Measurements from ENCODE around the gene CFAP210.
"Not testable (repeated sequence)": the region's sequence is repeated elsewhere in the genome, so short reads cannot be mapped to it uniquely, and the experiment has no call there.

Gene CFAP210

DNA sequence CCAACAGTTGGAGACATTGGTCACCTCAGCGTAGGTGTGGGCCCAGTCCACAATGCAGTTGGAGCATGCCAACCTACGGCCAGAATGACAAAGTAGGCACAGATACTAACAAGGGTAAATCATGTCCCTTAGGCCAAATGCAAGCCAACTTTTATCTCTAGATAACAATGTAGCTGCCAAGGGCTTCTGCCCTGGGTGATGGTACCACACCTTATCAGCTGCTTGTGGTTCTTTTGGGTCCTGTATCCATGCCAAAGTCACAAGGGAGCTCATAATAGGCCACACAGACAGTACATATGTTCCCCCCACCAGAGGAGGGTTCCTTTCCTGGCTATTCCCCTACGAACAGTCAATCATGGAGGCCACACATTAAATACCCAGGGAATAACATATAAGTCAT, 19.1 kb upstream of the CFAP210 start:
- no peak for DNase-seq (ENCODE audit: low read depth, low spot score)

DNA sequence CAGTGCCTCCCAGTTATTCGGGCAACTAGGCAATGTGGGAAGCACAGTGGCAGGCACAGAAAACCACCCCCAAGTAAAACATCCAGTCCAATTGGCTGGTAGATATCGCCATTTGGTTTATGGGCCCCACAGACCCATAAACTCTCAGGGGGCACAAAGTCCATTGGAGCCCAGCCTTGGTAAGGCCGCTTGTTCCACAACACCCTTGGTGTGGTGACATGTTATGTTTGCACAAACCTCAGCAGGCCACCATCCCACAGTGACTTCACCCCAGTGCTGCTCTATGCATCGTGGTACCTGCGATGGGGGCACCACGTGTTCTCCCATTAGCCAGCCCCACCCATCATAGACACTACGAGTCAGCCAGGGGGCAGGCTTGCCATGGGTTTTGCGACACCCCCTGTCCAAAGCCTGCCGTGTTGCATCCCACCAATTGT, 18.6 kb upstream of the CFAP210 start:
- DNase-seq (ENCODE audit: low read depth, low spot score) = no peak

DNA sequence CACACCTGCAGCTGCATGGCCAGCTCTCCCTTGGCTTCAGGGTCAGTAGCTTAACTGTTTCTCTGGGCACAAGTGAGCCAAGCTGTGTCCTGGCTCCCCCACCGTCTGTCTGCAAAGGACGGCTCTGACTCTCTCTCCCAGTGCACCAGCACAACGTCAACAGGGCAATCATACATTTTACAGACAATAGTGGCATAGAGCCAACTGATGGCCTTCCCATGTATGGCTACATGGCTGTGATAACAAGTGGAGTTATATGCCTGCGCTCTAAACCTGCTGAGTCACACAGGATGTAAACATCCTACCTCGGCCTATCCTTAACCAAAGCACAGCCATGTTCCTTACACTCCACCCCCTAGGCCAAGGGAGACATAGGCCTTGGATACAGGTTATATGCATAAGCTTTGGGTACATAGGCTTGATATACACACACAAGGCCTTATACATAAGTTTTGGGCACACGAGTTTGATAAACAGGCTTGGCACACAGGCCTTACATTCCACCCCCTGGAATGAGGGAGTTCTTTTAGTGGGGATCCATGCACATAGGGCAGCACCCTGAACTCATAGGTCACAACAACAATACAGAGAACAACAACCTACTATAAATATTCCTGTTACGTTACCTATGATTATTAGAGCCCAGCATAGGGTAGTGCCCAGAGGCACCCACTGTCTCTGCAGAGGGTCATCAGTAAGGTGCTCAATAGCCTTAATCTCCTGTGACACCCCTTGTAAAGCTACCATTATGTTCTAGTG, 17.7 kb upstream of the CFAP210 start:
- DNase-seq (ENCODE audit: low read depth, low spot score) = no peak

DNA sequence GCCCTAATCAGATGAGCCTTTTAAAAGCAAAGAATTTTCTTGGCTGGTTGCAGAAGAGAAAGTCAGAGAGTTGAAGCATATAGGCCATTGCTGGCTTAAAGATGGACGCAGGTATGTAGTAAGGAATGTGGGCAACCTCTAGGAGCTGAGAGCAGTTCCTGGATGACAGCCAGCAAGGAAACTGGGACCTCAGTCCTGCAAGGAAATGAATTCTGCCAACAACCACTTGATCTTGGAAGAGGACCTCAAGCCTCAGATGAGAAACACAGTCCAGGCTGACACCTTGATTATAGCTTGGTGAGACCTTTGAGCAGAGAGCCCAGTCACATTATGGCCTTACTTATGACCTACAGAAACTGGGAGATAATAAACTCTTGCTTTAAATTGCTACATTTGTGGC, 15.8 kb upstream of the CFAP210 start:
- DNase-seq (ENCODE audit: low read depth, low spot score) = no peak

DNA sequence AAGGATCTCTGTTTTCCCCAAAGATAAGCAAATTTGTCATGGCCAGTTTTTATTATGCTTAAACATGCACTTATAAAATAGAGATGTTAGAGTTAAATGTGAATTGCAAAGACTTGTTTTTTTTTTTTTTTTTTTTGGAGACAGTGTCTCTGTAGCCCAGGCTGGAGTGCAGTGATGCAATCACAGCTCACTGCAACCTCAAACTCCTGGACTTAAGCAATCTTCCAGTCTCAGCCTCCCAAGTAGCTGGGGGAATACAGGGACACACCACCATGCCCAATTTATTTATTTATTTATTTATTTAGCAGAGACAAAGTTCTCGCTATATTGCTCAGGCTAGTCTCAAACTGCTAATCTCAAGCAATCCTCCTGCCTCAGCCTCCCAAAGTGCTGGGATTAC, 15.1 kb upstream of the CFAP210 start:
- DNase-seq (ENCODE audit: low read depth, low spot score) = no peak

DNA sequence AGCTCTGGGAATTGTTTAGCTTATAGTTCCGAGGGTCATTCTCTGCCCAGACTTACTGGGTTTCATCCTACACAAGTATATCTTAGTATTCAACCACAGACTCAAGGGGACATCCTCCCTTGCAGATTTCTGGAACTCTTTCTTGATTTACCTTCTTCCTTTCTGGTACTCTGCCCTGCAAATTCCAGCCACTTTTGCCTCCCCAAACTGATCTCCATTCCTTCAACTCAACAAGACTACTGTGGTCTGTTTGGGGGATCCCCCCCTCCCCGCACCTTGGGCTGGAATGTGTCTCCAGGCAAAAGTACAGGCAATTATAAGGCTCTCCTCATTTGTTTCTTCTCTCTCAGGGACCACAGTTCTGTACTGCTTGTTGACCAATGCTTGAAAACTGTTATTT, 13.4 kb upstream of the CFAP210 start:
- no peak for DNase-seq (ENCODE audit: low read depth, low spot score)

DNA sequence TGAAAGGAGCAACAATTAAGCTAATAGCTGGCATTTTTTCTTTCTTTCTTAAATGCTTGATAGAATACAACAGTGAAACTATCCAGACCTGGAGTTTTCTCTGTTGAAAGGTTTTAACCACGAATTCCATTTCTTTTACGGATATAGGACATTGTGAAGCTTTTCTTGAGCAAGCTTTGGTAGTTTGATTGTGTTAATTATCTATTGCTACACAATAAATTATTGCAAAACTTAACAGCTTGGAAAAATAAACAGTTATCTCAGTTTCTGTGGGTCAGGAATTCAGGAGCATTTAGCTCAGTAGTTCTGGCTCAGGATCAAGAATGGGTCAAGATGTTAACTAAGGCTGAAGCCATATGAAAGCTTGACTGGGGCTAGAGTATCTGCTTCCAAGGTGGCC, 11.7 kb upstream of the CFAP210 start:
- DNase-seq (ENCODE audit: low read depth, low spot score) = no peak

DNA sequence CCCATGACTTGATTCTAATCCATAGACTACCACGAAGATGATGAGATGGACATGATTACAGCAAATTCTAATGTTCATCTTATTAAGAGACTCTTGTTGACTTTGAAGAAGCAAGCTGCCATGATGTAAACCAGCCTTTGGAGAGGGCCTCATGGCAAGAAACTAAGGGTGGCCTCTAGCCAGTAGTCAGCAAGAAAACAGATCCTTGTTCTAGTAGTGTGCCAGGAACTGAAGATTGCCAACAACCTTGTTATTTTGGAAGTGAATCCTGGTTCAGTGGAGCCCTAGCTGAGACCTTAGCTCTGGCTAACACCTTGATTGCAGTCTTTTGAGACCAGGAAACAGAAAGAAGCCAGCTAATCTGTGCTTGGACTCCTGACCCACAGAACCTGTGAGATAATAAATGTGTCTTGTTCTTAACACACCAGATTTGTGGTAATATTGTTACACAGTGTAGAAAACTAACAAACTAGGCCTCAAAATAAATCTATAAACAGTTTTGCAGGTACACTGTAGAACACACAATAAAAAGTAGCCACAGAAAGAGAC, 10.0 kb upstream of the CFAP210 start:
- DNase-seq (ENCODE audit: low read depth, low spot score) = no peak

DNA sequence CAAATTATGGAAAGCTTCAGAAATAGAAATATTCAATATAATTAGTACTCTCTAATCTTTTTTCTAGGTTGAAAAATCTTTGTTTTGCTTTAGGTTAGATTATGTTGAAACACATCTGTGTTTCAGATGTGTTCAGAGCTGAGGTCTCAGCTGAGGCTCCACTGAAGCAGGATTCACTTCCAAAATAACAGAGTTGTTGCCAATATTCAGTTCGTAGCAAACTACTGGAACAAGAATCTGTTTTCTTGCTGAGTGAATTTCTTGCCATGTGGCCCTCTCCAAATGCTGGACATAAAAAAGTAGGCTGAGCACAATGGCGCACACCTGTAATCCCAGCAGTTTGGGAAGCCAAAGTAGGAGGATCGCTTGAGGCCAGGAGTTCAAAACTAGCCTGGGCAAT, 8.8 kb upstream of the CFAP210 start:
- DNase-seq (ENCODE audit: low read depth, low spot score) = no peak

DNA sequence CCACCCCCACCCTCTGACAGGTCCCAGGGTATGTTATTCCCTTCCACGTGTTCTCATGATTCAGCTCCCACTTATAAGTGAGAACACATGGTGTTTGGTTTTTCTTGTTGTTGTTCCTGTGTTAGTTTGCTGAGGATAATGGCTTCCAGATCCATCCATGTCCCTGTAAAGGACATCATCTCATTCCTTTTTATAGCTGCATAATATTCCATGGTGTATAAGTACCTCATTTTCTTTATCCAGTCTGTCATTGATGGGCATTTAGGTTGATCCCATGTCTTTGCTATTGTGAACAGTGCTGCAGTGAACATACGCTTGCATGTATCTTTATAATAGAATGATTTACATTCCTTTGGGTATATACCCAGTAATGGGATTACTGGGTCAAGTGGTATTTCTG, 5.0 kb upstream of the CFAP210 start:
- not testable (repeated sequence) for DNase-seq (ENCODE audit: low read depth, low spot score)

DNA sequence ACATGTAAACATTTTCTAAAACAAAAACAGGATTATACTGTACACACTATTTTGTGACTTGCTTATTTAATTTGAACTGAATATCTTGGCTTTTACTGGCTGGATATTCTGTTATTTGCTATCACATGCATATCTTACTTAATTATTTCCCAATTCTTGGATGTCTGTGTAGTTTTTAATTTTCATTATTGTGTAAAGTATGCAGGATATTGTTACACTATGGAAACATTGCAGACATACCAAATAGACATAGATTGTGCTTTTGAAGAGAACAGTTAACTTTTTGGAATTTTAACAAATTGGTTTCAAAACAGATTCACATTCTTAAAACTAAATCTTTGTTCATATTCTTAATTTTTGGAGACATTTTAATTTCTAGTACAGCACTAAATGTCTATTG, 2.2 kb upstream of the CFAP210 start:
- DNase-seq (ENCODE audit: low read depth, low spot score) = no peak

DNA sequence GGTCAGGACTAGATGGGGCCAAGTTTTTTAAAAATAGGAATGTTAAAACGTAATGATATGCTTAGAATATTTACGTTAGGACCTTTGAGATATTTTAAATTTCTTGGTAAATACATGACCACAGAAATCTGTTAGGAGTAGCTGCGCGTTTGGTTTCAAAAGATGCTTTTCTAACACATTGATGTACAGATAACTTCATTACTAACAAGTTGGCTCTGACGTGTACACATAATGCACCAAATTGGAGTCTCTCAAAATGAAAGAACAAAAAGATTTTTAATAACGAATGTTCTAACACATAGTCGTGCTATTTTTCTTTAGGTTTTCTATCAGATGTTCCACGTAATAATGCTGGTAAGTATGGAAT, 672 bp upstream of the CFAP210 start:
- DNase-seq (ENCODE audit: low read depth, low spot score) = no peak

DNA sequence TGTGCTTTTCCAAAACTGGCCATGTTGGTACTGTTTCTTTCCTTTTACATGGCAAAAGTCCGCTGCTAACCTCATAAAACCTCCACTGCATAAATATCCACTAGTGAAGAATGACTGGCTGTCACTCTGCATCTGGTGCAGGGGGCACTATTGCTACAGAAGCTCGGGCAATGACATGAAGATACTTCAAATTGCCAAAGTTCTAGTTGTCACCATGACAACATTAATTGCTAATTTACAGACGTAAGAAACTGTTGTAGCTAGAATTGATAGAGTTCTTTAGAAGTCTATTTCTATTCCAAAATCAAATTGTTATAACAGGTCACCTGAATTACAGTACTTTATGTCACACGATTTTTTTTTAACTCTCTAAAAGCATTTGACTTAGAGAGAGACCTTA, 845 bp downstream of the CFAP210 start:
- DNase-seq (ENCODE audit: low read depth, low spot score) = no peak

DNA sequence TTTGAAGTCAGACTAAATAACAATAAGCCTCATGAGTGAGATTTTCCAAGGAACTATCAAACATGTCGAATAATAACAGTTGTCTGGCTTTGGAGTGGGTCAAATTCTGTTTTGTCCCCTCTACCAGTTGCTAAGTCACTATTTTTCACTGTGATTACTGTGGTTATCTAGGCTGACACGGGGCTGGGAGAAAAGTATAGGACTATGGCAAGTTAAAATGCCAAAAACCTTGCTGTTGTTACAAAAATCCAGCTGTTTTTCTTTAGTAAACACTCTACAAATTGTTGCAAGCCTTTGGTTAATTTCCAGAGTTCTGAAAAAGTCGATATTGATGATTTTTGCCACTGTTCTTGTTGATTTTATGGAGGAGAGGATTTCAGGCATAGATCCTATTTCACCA, 1.5 kb downstream of the CFAP210 start:
- no peak for DNase-seq (ENCODE audit: low read depth, low spot score)

DNA sequence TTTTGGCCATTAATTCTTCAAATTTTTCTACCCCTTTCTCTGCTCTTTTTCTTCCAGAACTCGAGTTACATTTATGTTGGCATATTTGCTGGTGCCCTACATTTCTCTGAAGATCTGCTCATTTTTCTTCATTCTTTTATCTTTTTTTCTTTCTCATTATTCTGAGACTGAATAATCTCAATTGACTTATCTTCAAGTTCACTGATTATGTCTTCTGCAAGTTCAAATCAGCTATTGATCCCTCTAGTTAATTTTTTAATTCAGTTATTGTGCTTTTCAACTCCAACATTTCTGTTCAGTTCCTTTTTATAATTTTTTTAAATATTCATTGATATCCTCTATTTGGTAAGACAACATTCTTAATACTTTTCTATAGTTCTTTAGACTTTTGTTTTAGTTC, 3.2 kb downstream of the CFAP210 start:
- DNase-seq (ENCODE audit: low read depth, low spot score) = no peak

DNA sequence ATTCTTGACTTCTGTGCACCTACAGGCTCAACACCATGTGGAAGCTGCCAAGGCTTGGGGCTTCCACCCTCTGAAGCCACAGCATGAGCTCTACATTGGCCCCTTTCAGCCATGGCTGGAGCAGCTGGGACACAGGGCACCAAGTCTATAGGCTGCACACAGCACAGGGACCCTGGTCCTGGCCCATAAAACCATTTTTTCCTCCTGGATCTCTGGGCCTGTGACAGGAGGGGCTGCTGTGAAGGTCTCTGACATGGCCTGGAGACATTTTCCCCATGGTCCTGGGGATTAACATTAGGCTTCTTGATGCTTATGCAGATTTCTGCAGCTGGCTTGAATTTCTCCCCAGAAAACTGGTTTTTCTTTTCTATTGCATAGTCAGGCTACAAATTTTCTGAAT, 6.3 kb downstream of the CFAP210 start:
- DNase-seq (ENCODE audit: low read depth, low spot score) = not testable (repeated sequence)

DNA sequence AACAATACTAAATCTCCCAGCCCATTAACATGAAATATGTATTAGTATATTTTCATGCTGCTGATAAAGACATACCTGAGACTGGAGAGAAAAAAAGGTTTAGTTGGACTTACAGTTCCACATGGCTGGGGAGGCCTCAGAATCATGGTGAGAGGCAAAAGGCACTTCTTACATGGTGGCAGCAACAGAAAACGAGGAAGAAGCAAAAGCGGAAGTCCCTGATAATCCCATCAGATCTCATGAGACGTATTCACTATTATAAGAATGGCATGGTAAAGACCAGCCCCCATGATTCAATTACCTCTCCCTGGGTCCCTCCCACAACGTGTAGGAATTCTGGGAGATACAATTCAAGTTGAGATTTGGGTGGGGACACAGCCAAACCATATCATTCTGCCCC, 7.4 kb downstream of the CFAP210 start:
- DNase-seq (ENCODE audit: low read depth, low spot score) = not testable (repeated sequence)

DNA sequence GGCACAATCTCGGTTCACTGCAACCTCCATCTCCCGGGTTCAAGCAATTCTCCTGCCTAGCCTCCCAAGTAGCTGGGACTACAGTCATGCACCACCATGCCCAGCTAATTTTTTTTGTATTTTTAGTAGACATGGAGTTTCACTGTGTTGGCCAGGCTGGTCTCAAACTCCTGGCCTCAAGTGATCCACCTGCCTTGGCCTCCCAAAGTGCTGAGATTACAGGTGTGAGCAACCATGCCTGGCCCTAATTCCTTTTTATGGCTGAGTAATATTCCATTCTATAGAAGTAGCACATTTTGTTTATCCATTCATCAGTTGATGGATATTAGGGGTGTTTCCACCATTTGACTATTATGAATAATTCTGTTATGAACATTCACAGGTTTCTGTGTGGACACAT, 9.5 kb downstream of the CFAP210 start:
- DNase-seq (ENCODE audit: low read depth, low spot score) = not testable (repeated sequence)

DNA sequence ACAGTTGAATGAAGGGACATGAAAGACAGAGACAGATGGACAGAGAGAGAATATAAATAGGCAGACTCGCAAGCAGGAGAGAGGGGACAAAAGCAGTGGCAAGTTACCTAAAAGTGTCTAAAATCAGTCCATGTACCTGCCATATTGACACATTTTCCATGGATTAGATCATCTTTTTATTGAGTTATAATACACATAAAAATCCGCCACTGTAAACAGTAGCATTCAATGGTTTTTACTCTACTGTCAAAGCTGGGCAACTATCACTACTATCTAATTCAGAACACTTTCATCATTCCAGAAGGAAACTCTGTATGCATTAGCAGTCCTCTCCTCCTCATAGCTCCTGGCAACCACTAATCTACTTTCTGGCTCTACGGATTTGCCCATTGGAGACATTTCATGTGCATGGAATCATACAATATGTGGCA, 10.1 kb downstream of the CFAP210 start:
- DNase-seq (ENCODE audit: low read depth, low spot score) = no peak

DNA sequence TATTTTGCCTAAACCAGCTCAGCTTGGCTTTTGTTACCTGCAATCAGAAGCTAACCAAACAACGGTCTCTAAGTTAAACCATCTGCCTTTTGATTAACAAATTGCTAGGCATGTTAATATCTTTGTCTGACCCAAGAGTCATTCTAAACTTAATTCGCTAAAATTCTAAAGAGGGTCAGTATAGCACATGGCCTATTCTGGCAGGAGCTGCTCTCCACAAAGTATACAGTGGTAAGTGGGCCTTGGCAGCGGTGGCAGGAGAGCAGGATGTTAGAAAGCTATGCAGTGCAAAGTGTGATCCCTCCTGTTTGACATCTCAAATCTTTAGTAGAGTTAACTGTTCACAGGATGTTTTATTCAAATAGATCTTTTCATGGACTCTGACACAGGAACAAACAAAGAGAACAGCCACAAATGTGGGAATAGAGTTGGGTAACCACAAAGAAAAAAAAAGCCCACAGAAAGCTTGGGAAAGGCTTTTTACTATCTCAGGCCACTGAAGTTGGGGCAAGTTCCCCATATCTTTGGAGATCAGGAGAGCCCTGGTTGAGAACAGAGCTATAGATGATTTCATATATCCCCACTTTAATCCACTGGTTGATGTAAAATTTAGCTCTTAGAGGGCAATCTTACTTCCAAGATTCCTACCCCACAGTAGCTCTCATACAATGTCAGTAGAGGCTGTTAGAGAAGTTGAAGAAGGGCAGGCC, 10.6 kb downstream of the CFAP210 start:
- DNase-seq (ENCODE audit: low read depth, low spot score) = no peak

DNA sequence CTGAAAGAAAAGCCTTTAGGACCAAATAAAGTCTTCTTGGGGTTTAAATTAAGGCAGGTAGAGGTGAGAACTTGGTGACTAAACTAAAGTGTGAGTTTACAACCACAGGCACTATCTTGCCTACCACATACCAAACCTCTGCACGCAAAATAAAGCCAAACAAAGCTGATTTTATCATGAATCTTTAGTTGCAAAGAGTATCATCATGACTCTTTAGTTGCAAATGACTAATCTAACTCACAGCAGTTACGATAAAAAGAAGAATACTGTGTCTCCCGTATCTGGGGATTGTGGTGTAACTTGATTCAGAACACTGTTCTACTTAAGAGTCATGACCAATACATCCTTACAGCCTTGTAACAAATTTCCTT, 11.2 kb downstream of the CFAP210 start:
- DNase-seq (ENCODE audit: low read depth, low spot score) = no peak

DNA sequence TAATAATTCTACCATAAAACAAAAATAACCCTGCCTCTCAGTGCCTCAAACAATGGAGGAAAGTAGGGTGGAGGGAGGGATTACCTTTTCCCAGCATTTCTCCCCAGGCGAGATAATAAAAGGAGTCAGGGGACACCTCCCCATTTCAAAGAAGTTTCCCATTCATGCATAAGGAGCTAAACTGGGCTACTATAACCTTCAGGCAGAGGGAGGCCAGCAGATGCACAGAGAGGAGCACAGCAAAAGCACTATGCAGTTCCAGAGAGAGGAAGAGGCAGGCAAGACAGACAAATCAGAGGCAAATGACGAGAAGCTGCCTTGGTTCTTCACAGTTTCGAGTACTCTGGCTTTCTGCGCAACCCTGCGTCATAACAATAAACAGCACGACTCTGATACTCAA, 17.4 kb downstream of the CFAP210 start:
- no peak for DNase-seq (ENCODE audit: low read depth, low spot score)

DNA sequence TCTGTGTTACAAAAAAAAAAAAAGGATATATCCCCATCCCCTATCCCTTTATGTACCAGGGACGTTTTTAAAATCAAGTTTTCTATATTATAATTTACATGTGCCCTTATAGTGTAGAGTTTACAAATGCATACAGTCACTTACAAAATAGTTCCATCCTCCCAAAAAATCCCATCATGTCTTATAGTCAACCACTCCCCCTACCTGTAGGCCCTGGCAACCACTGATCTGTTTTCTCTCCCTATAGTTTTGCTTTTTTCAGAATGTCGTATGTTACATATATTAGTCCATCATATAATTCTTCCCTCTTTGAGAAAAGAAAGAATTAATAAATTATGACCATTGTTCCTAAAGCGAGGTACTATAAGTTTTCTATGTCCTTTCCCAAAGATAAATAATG, 17.8 kb downstream of the CFAP210 start:
- DNase-seq (ENCODE audit: low read depth, low spot score) = no peak
